Osteoblast (primary cell): ENCODE data around the gene CDT1. TPM values are rescaled to one million over a fixed set of nuclear protein-coding genes. Genes with fewer than 3 reads are reported as not detected.

Source experiments
- DNase-seq: peaks from one replicate; pipeline ENCODE4 v3.0.0; 2011; ENCODE audit warnings: low spot score, mixed read lengths; ENCODE audit not compliant: insufficient read length; ENCODE audit errors: missing footprints
- H2AFZ ChIP-seq: 2 replicates; pipeline ENCODE4 v1.6.0; 2011; ENCODE audit warnings: mild to moderate bottlenecking, low read length
- H3K27ac ChIP-seq: 2 replicates; pipeline ENCODE4 v1.5.1; 2011; ENCODE audit warnings: mild to moderate bottlenecking, low read depth, low read length, moderate library complexity
- H3K27me3 ChIP-seq: 2 replicates; pipeline ENCODE4 v1.6.0; 2012; ENCODE audit warnings: mild to moderate bottlenecking, control low read depth, inconsistent platforms, low read length, moderate library complexity; ENCODE audit not compliant: insufficient read depth
- H3K36me3 ChIP-seq: 2 replicates; pipeline ENCODE4 v1.5.1; 2011; ENCODE audit warnings: mild to moderate bottlenecking, low read length, control low read depth, moderate library complexity; ENCODE audit not compliant: insufficient read depth
- H3K4me1 ChIP-seq: 2 replicates; pipeline ENCODE4 v1.5.1; 2011; ENCODE audit warnings: mild to moderate bottlenecking, low read length, control low read depth, moderate library complexity; ENCODE audit not compliant: insufficient read depth
- H3K4me2 ChIP-seq: 2 replicates; pipeline ENCODE4 v1.6.0; 2011; ENCODE audit warnings: mild to moderate bottlenecking, low read length; ENCODE audit not compliant: insufficient read depth
- H3K4me3 ChIP-seq: fragments of 200-600 bp; sonication (generic); 3 replicates; pipeline ENCODE4 v1.5.1; 2012; ENCODE audit warnings: mild to moderate bottlenecking, low read length, inconsistent platforms; ENCODE audit not compliant: insufficient read depth
- H3K79me2 ChIP-seq: 2 replicates; pipeline ENCODE4 v1.6.0; 2012; ENCODE audit warnings: mild to moderate bottlenecking, low read length, control low read depth, inconsistent platforms; ENCODE audit not compliant: insufficient read depth
- H3K9me3 ChIP-seq: 2 replicates; pipeline ENCODE4 v1.5.1; 2011; ENCODE audit warnings: low read depth, low read length, control low read depth
- H4K20me1 ChIP-seq: 2 replicates; pipeline ENCODE4 v1.6.0; 2012; ENCODE audit warnings: mild to moderate bottlenecking, low read length, control low read depth; ENCODE audit not compliant: insufficient read depth
- total RNA-seq: library from RNA; depleted of rRNA; stranded (reverse); fragments of >200 nt; gene quantifications from 2 replicates; pipeline ENCODE4 v1.2.3, GENCODE V29; 2012
- TF ChIP-seq, protein P1 (sequence below): IDR thresholded peaks from 2 replicates; pipeline ENCODE4 v1.5.1; 2011; ENCODE audit warnings: mild to moderate bottlenecking, low read depth, low read length, moderate library complexity; ENCODE audit errors: extremely low read depth

Gene CDT1
- total RNA-seq, 1 donor: 2.9 TPM

- Histone ChIP-seq H3K4me3 (no peak overlapping the region), H3K27me3 (no peaks in the 10 kb centered on the region), H3K4me1 (no peaks in the 10 kb centered on the region), H3K4me2 (no peak overlapping the region), H3K9me3 (no peaks in the 10 kb centered on the region), H2AFZ (no peak overlapping the region), H3K27ac (no peak overlapping the region), H3K79me2 (no peaks in the 10 kb centered on the region), H3K36me3 (no peaks in the 10 kb centered on the region), H4K20me1 (no peaks in the 10 kb centered on the region)
- TF ChIP-seq, protein P1, sequence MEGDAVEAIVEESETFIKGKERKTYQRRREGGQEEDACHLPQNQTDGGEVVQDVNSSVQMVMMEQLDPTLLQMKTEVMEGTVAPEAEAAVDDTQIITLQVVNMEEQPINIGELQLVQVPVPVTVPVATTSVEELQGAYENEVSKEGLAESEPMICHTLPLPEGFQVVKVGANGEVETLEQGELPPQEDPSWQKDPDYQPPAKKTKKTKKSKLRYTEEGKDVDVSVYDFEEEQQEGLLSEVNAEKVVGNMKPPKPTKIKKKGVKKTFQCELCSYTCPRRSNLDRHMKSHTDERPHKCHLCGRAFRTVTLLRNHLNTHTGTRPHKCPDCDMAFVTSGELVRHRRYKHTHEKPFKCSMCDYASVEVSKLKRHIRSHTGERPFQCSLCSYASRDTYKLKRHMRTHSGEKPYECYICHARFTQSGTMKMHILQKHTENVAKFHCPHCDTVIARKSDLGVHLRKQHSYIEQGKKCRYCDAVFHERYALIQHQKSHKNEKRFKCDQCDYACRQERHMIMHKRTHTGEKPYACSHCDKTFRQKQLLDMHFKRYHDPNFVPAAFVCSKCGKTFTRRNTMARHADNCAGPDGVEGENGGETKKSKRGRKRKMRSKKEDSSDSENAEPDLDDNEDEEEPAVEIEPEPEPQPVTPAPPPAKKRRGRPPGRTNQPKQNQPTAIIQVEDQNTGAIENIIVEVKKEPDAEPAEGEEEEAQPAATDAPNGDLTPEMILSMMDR: no peak
- DNase-seq: no peak
Observed at GRCh38 chr16:88824256-88825077, 20.9 kb downstream of the CDT1 start.

GRCh38 chr16:88825146-88825545 is 21.6 kb downstream of the CDT1 start:
- Histone ChIP-seq H3K27ac (no peak overlapping the region), H3K4me3 (no peak overlapping the region), H2AFZ (no peak overlapping the region), H3K36me3 (no peaks in the 10 kb centered on the region), H3K9me3 (no peaks in the 10 kb centered on the region), H3K27me3 (no peaks in the 10 kb centered on the region), H3K79me2 (no peaks in the 10 kb centered on the region), H4K20me1 (no peaks in the 10 kb centered on the region), H3K4me1 (no peaks in the 10 kb centered on the region), H3K4me2 (no peak overlapping the region)
- TF ChIP-seq, protein P1: no peak
- DNase-seq: no peak

DNA sequence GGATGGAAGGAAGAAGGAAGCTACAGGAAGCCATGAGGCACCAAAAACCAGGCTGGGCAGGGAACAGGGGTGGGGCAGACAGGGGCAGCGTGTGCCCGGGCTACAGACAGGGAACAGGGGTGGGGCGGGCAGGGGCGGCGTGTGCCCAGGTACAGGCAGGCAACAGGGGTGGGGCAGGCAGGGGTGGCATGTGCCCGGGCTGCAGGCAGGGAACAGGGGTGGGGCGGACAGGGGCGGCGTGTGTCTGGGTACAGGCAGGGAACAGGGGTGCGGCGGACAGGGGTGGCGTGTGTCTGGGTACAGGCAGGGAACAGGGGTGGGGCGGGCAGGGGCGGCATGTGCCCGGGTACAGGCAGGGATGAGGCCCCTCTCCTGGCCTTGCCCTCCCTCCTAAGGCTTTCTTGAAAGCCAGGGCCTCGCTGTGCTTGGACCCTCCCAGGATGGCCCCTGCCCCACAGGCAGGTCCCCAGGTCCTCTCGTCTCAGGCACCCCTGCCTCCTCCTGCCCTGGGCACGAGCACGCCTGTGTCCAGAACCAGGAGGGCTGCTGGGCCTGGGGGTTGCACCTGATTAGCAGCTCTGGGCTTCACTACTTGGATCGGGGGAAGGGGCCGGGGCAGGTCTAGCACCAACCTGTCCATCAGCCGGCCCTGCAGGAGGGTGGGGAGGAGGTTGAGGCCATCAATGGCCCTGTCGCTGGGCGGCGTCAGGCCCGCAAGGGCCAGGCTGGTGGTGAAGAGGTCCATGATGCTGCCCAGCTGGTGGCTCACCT is 22.7 kb downstream of the CDT1 start:
- no peaks in the 10 kb centered on the region for H3K4me1 ChIP-seq
- H3K4me2 ChIP-seq: no peak overlapping the region
- no peaks in the 10 kb centered on the region for H4K20me1 ChIP-seq
- no peaks in the 10 kb centered on the region for H3K9me3 ChIP-seq
- H2AFZ ChIP-seq: no peak overlapping the region
- no peak for DNase-seq
- H3K36me3 ChIP-seq: no peaks in the 10 kb centered on the region
- no peaks in the 10 kb centered on the region for H3K79me2 ChIP-seq
- H3K4me3 ChIP-seq: no peak overlapping the region
- TF ChIP-seq, protein P1: no peak
- H3K27ac ChIP-seq: no peak overlapping the region
- no peaks in the 10 kb centered on the region for H3K27me3 ChIP-seq

DNA sequence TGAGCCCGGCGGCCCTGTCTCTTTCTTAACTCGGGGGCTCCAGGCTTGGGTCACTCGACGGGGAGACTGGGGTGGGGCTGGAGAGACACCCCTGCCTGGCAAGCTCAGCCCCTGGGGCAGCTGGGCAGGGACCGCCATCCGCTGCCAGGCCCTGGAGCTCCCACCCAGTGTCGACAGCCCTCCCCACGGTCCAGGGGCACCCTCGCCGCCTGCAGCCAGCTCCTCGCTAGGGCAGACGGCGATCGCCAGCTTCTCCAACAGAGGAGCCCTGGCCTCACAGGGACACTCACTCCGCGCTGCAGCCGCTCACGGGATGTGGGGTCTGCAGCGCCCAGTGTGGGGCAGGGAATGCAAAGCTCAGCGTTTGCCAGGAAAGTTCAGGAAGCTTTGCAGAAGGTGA is 24.1 kb downstream of the CDT1 start:
- Histone ChIP-seq H3K4me3 (no peak overlapping the region), H3K4me2 (no peak overlapping the region), H3K4me1 (no peaks in the 10 kb centered on the region), H3K27me3 (no peaks in the 10 kb centered on the region), H3K9me3 (no peaks in the 10 kb centered on the region), H3K36me3 (no peaks in the 10 kb centered on the region), H4K20me1 (no peaks in the 10 kb centered on the region), H3K27ac (no peak overlapping the region), H2AFZ (no peak overlapping the region), H3K79me2 (no peaks in the 10 kb centered on the region)
- DNase-seq: no peak
- TF ChIP-seq, protein P1: no peak
